WTC11 (cell line): ENCODE results near the gene TMEM117. TPM values are rescaled to one million over a fixed set of nuclear protein-coding genes. Genes with fewer than 3 reads are reported as not detected.

Source experiments
- ATAC-seq: fragments of 200-7000 bp; cut with Tn5 transposase; 2 replicates; pipeline ENCODE4 v1.10.0; 2021; ENCODE audit warnings: mild to moderate bottlenecking, moderate library complexity
- CTCF ChIA-PET: fragments of 300-600 bp; sonication (Branson Sonifier 250); formaldehyde crosslinking; loops from one replicate; lab custom pipeline; 2021; ENCODE audit warnings: antibody characterized with exemption; lab: Charles Lee
- POLR2A ChIA-PET: fragments of 350-600 bp; sonication (Branson Sonifier 250); formaldehyde crosslinking; loops from one replicate; lab custom pipeline; 2021; ENCODE audit warnings: antibody characterized with exemption; lab: Charles Lee
- DNase-seq: peaks from one replicate; pipeline ENCODE4 v3.0.0; 2021; ENCODE audit warnings: low spot score
- H3K27ac Mint-ChIP-seq: 2 replicates; pipeline ENCODE4 v1.8.0; 2021; ENCODE audit warnings: mixed read lengths
- H3K27me3 Mint-ChIP-seq: 2 replicates; pipeline ENCODE4 v1.8.0; 2021; ENCODE audit warnings: low read depth, mild to moderate bottlenecking, moderate library complexity, mixed read lengths
- H3K36me3 Mint-ChIP-seq: 2 replicates; pipeline ENCODE4 v1.8.0; 2021; ENCODE audit warnings: mixed read lengths
- H3K4me1 Mint-ChIP-seq: 2 replicates; pipeline ENCODE4 v1.8.0; 2022; ENCODE audit warnings: mixed read lengths
- H3K4me3 Mint-ChIP-seq: 2 replicates; pipeline ENCODE4 v1.8.0; 2021; ENCODE audit warnings: mild to moderate bottlenecking, moderate library complexity, mixed read lengths
- H3K9me3 Mint-ChIP-seq: 2 replicates; pipeline ENCODE4 v1.8.0; 2021; ENCODE audit warnings: mixed read lengths
- ATF1 ChIP-seq: sonication (generic); formaldehyde crosslinking; IDR thresholded peaks from 2 replicates; pipeline ENCODE4 v1.8.1; 2023; ENCODE audit warnings: mild to moderate bottlenecking, moderate library complexity, missing genetic modification reagents
- EMX1 ChIP-seq: fragments of 250-450 bp; sonication (Bioruptor Pico); IDR thresholded peaks from 2 replicates; pipeline ENCODE4 v1.8.0; 2021; ENCODE audit warnings: mild to moderate bottlenecking
- ESRRA ChIP-seq: sonication (generic); formaldehyde crosslinking; IDR thresholded peaks from 2 replicates; pipeline ENCODE4 v1.8.1; 2022; ENCODE audit warnings: mild to moderate bottlenecking, missing genetic modification reagents, borderline replicate concordance
- KAT7 ChIP-seq: sonication (generic); formaldehyde crosslinking; IDR thresholded peaks from 2 replicates; pipeline ENCODE4 v1.8.1; 2023; ENCODE audit warnings: missing genetic modification reagents, mild to moderate bottlenecking, borderline replicate concordance
- NFE2L1 ChIP-seq: sonication (generic); formaldehyde crosslinking; IDR thresholded peaks from 2 replicates; pipeline ENCODE4 v1.8.1; 2023; ENCODE audit warnings: missing genetic modification reagents
- NR2C2 ChIP-seq: sonication (generic); formaldehyde crosslinking; IDR thresholded peaks from 2 replicates; pipeline ENCODE4 v1.8.0; 2022; ENCODE audit warnings: mild to moderate bottlenecking, missing genetic modification reagents
- NR3C1 ChIP-seq: sonication (generic); formaldehyde crosslinking; conservative IDR thresholded peaks from 2 replicates; pipeline ENCODE4 v1.8.1; 2023; ENCODE audit warnings: low read depth, mild to moderate bottlenecking, missing genetic modification reagents
- SP1 ChIP-seq: sonication (generic); formaldehyde crosslinking; conservative IDR thresholded peaks from 2 replicates; pipeline ENCODE4 v1.8.1; 2022; ENCODE audit warnings: missing genetic modification reagents
- TCF7 ChIP-seq: sonication (generic); formaldehyde crosslinking; IDR thresholded peaks from 2 replicates; pipeline ENCODE4 v1.8.0; 2022; ENCODE audit warnings: mild to moderate bottlenecking, low read depth, missing genetic modification reagents, moderate library complexity
- TEAD1 ChIP-seq: sonication (generic); formaldehyde crosslinking; IDR thresholded peaks from 2 replicates; pipeline ENCODE4 v1.8.0; 2022; ENCODE audit warnings: mild to moderate bottlenecking, missing genetic modification reagents
- TP53 ChIP-seq: sonication (generic); formaldehyde crosslinking; IDR thresholded peaks from 2 replicates; pipeline ENCODE4 v1.8.1; 2023; ENCODE audit warnings: mild to moderate bottlenecking, missing genetic modification reagents
- ZNF138 ChIP-seq: sonication (generic); formaldehyde crosslinking; conservative IDR thresholded peaks from 2 replicates; pipeline ENCODE4 v1.8.1; 2022; ENCODE audit warnings: mild to moderate bottlenecking, moderate library complexity, missing genetic modification reagents
- ZNF396 ChIP-seq: fragments of 250-450 bp; sonication (Bioruptor Pico); IDR thresholded peaks from 2 replicates; pipeline ENCODE4 v1.8.0; 2021; ENCODE audit warnings: mild to moderate bottlenecking, moderate library complexity, borderline replicate concordance
- ZNF416 ChIP-seq: fragments of 250-450 bp; sonication (Bioruptor Pico); IDR thresholded peaks from 2 replicates; pipeline ENCODE4 v1.9.0; 2021; ENCODE audit warnings: mild to moderate bottlenecking, inconsistent platforms
- ZNF423 ChIP-seq: fragments of 250-450 bp; sonication (Bioruptor Pico); IDR thresholded peaks from 2 replicates; pipeline ENCODE4 v2.1.2; 2022; ENCODE audit warnings: mild to moderate bottlenecking, moderate library complexity
- total RNA-seq: library from RNA; stranded (reverse); gene quantifications from 3 replicates; pipeline ENCODE4 v1.2.3, GENCODE V29; 2021
- TF ChIP-seq, protein P1 (sequence below): sonication (generic); formaldehyde crosslinking; IDR thresholded peaks from 2 replicates; pipeline ENCODE4 v1.8.0; 2023; ENCODE audit warnings: missing genetic modification reagents, mild to moderate bottlenecking, borderline replicate concordance
- TF ChIP-seq, protein P2 (sequence below): fragments of 250-450 bp; sonication (Bioruptor Pico); IDR thresholded peaks from 2 replicates; pipeline ENCODE4 v1.9.0; 2021; ENCODE audit warnings: mild to moderate bottlenecking

The TMEM117 gene
- total RNA-seq, 1 experiment from 2014 or later: 1.5 TPM

DNA sequence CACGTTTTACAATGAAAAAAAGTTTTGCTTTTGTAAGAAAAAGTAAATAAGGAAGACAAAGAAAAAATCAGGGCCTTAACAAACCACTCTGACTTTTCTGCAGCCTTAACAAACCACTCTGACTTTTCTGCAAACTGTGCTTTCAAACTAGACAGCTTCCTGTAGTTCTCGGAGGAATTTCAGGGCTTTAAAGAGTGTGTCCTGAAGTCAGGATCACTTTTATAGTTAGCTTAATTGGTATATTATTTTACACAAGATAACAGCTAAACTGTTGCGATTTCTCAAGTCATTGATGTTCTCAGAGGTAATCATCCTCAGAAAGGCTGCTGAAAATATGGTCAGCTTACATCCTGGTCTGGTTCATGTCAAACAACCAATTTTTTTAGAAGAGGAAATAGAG is 42.2 kb downstream of the TMEM117 start:
- DNase-seq: no peak
- Mint-ChIP-seq H3K4me3 (no peak overlapping the region), H3K36me3 (no peaks in the 10 kb centered on the region), H3K27ac (no peak overlapping the region), H3K4me1 (no peaks in the 10 kb centered on the region)
- no peak for ATAC-seq
- POLR2A ChIA-PET: no interaction called here
- CTCF ChIA-PET: no interaction called here
- TF ChIP-seq NR3C1 (CRISPR knock-in tag) (no peak), NFE2L1 (no peak), ZNF416 (CRISPR knock-in tag) (no peak)
- TF ChIP-seq, protein P1, sequence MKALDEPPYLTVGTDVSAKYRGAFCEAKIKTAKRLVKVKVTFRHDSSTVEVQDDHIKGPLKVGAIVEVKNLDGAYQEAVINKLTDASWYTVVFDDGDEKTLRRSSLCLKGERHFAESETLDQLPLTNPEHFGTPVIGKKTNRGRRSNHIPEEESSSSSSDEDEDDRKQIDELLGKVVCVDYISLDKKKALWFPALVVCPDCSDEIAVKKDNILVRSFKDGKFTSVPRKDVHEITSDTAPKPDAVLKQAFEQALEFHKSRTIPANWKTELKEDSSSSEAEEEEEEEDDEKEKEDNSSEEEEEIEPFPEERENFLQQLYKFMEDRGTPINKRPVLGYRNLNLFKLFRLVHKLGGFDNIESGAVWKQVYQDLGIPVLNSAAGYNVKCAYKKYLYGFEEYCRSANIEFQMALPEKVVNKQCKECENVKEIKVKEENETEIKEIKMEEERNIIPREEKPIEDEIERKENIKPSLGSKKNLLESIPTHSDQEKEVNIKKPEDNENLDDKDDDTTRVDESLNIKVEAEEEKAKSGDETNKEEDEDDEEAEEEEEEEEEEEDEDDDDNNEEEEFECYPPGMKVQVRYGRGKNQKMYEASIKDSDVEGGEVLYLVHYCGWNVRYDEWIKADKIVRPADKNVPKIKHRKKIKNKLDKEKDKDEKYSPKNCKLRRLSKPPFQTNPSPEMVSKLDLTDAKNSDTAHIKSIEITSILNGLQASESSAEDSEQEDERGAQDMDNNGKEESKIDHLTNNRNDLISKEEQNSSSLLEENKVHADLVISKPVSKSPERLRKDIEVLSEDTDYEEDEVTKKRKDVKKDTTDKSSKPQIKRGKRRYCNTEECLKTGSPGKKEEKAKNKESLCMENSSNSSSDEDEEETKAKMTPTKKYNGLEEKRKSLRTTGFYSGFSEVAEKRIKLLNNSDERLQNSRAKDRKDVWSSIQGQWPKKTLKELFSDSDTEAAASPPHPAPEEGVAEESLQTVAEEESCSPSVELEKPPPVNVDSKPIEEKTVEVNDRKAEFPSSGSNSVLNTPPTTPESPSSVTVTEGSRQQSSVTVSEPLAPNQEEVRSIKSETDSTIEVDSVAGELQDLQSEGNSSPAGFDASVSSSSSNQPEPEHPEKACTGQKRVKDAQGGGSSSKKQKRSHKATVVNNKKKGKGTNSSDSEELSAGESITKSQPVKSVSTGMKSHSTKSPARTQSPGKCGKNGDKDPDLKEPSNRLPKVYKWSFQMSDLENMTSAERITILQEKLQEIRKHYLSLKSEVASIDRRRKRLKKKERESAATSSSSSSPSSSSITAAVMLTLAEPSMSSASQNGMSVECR (CRISPR knock-in tag): no peak
- TF ChIP-seq, protein P2, sequence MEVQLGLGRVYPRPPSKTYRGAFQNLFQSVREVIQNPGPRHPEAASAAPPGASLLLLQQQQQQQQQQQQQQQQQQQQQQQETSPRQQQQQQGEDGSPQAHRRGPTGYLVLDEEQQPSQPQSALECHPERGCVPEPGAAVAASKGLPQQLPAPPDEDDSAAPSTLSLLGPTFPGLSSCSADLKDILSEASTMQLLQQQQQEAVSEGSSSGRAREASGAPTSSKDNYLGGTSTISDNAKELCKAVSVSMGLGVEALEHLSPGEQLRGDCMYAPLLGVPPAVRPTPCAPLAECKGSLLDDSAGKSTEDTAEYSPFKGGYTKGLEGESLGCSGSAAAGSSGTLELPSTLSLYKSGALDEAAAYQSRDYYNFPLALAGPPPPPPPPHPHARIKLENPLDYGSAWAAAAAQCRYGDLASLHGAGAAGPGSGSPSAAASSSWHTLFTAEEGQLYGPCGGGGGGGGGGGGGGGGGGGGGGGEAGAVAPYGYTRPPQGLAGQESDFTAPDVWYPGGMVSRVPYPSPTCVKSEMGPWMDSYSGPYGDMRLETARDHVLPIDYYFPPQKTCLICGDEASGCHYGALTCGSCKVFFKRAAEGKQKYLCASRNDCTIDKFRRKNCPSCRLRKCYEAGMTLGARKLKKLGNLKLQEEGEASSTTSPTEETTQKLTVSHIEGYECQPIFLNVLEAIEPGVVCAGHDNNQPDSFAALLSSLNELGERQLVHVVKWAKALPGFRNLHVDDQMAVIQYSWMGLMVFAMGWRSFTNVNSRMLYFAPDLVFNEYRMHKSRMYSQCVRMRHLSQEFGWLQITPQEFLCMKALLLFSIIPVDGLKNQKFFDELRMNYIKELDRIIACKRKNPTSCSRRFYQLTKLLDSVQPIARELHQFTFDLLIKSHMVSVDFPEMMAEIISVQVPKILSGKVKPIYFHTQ (CRISPR knock-in tag): no peak
- TF ChIP-seq, all 79 proteins: peak for 0
- no peaks in the 10 kb centered on the region for H3K9me3 Mint-ChIP-seq
- no peaks in the 10 kb centered on the region; the same call in 1 of the 2 replicates for H3K27me3 Mint-ChIP-seq

DNA sequence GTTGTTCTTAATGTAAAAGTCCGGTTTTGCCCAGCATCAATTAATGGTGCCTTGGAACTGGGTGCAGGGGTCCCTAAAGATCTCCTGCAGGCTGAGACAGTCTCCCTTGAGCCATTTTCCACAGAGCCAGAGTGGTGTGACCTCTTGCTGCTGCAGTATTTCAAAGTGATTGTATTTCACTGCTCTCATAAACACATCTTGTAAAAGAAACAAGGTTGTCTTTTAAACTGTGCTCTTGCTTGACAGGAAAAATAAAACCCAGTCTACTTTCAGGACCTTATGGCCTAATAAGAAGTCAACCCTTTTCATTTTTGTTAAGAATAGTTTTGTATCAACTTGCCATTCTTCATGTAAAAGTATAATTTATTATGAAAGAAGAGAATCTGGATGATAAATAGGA is 44.7 kb downstream of the TMEM117 start:
- no peak overlapping the region for H3K27ac Mint-ChIP-seq
- TF ChIP-seq ZNF138 (CRISPR knock-in tag) (no peak), KAT7 (no peak), NR2C2 (no peak), ESRRA (CRISPR knock-in tag) (no peak), NFE2L1 (no peak), ATF1 (CRISPR knock-in tag) (no peak), ZNF423 (CRISPR knock-in tag) (no peak), SP1 (no peak), TCF7 (CRISPR knock-in tag) (no peak), EMX1 (no peak), ZNF396 (CRISPR knock-in tag) (no peak), TP53 (no peak), TEAD1 (CRISPR knock-in tag) (no peak)
- TF ChIP-seq, protein P2 (CRISPR knock-in tag): no peak
- TF ChIP-seq, all 79 proteins: peak for 0
- Mint-ChIP-seq H3K4me3 (no peak overlapping the region), H3K9me3 (no peaks in the 10 kb centered on the region), H3K4me1 (no peaks in the 10 kb centered on the region), H3K36me3 (no peaks in the 10 kb centered on the region), H3K27me3 (no peaks in the 10 kb centered on the region; the same call in 1 of the 2 replicates)
- ChIA-PET CTCF (interaction anchor here (3.3 kb wide), 1 partner anchor 103 kb away, joined by 64 read pairs; no protein-coding TSS in a partner anchor), POLR2A (no interaction called here)
- ATAC-seq: no peak
- DNase-seq: no peak
